Measurements from ENCODE around the gene MPRIP.
"Not testable (repeated sequence)": the region's sequence is repeated elsewhere in the genome, so short reads cannot be mapped to it uniquely, and the experiment has no call there.

MPRIP gene, protein sequence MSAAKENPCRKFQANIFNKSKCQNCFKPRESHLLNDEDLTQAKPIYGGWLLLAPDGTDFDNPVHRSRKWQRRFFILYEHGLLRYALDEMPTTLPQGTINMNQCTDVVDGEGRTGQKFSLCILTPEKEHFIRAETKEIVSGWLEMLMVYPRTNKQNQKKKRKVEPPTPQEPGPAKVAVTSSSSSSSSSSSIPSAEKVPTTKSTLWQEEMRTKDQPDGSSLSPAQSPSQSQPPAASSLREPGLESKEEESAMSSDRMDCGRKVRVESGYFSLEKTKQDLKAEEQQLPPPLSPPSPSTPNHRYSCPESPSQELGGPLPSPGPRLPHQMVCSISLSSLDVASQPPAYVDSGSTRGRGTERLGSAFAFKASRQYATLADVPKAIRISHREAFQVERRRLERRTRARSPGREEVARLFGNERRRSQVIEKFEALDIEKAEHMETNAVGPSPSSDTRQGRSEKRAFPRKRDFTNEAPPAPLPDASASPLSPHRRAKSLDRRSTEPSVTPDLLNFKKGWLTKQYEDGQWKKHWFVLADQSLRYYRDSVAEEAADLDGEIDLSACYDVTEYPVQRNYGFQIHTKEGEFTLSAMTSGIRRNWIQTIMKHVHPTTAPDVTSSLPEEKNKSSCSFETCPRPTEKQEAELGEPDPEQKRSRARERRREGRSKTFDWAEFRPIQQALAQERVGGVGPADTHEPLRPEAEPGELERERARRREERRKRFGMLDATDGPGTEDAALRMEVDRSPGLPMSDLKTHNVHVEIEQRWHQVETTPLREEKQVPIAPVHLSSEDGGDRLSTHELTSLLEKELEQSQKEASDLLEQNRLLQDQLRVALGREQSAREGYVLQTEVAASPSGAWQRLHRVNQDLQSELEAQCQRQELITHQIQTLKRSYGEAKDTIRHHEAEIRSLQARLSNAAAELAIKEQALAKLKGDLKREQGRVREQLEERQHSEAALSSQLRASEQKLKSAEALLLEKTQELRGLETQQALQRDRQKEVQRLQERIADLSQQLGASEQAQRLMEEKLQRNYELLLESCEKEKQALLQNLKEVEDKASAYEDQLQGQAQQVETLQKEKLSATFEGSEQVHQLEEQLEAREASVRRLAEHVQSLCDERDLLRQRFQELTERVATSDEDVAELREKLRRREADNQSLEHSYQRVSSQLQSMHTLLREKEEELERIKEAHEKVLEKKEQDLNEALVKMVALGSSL (N-terminal part only)

DNA sequence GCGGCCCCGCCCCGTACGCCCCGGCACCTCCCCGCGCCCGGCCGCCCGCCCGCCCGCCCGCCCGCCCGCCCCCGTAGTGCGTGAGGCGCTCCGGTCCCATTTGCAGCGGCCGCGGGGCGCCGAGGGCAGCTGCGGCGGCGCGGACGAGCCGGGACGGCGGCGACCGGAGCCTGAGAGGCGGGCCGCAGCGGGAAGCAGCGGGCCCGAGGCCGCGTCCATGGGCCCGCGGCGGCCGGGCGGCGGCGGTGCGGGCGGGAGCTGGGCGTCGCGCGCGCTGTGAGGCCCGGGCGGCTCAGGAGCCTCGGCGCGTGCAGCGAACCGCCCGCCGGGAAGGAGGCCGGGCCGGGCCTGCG is at the start of gene MPRIP:
MPRIP (plus strand) TSS at position 74 of the 353 bp plus-strand sequence. CDS start 392 bp downstream, outside the sequence.
- DNase-seq: no peak
- intact Hi-C loops (cut with DNase I): no loop called here

- intact Hi-C loops (cut with DNase I): loop anchor here (10.0 kb wide), 1 partner anchor 50 kb away; no protein-coding TSS in a partner anchor
- no peak for DNase-seq
Observed at GRCh38 chr17:16994631-16995030, 47.6 kb upstream of the MPRIP start.

- intact Hi-C loops (cut with DNase I): loop anchor here (10.0 kb wide), 1 partner anchor 51 kb away; no protein-coding TSS in a partner anchor
Observed at GRCh38 chr17:16995930-16996329, 46.3 kb upstream of the MPRIP start.

GRCh38 chr17:16996726-16997125 is 45.5 kb upstream of the MPRIP start:
- not testable (repeated sequence) for DNase-seq
- intact Hi-C loops (cut with DNase I): loop anchor here (10.0 kb wide), 1 partner anchor 52 kb away; no protein-coding TSS in a partner anchor

More at GRCh38 chr17:16995930-16996329, 46.3 kb upstream of the MPRIP start:
- no peak for DNase-seq

DNA sequence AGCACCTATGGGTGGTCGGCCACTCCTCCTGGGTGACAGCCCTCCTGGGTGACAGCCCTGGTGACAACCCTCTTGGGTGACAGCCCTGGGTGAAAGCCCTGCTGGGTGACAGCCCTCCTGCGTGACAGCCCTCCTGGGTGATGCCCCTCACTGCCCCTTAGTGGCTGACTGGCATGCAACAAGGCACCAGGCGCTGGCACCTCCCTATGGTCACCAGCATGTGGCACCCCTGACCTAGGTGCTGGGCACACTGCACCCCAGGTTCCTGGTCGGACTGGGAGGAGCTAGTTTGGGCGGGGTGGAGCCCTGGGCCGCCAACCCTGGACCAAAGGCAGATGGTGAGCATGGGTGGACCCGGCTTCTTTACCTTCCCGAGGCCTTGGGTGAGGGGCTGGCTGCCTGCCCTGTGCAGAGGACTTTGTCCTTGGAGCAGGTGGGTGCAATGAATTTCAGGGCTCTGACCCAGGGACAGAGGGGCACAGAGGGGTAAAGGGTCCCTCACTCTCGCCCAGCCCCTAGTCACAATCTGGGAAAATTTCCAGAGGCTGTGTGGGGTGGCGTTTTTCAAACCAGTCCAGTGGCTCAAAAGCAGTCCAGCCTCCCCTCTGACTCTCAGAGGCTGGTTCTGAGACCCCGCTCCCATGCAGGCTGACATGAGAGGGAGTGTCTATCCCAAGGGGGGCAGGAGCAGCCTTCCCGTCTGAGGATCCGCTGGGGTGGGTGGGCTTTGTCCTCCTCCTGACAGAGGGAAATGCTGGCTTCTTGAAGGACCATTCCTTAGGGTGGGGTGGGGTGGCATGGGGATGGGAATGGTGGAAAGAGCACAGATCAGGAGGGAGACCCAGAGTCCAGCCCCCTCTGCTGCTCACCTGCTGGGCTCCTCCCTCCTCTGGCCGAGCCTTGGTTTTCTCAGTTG is 44.5 kb upstream of the MPRIP start:
- intact Hi-C loops (cut with DNase I): loop anchor here (10.0 kb wide), 1 partner anchor 53 kb away; no protein-coding TSS in a partner anchor

DNA sequence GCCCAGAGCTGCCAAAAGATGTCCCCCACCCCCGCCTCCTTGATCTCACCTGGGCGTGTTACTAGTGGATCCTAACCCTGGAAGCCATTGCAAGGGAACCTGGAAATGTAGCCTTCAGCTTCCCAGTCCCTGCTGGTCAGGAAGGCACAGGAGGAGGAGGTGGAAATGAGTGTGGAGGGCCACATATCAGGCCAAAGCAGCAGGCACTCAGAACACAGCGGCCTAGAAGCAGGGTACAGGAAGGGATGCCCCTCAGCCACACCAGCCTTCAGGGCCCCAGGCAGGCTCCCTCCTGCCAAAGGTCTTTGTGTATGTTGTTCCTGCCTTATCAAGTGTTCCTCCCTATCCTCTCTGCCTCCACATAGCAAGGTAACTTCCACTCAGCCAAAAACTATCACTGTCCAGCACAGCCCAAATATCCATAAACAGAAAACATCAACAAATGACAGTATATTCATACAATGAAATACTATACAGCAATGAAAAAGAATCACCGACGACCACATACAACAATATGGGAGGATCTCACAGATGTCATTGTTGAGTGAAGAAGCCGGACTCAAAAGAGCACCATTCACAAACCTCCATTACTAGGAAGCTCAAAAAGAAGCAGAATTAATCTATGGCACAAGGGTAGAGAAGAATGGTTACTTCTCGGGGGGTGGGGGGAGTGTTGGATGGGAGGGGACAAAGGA is 42.2 kb upstream of the MPRIP start:
- intact Hi-C loops (cut with DNase I): loop anchor here (10.0 kb wide), 1 partner anchor 55 kb away; no protein-coding TSS in a partner anchor
- DNase-seq: no peak

More for the DNA sequence above, 44.5 kb upstream of the MPRIP start:
- peak in 6 of 42 donors; percentile 29 to 74 (median 62) for DNase-seq

DNA sequence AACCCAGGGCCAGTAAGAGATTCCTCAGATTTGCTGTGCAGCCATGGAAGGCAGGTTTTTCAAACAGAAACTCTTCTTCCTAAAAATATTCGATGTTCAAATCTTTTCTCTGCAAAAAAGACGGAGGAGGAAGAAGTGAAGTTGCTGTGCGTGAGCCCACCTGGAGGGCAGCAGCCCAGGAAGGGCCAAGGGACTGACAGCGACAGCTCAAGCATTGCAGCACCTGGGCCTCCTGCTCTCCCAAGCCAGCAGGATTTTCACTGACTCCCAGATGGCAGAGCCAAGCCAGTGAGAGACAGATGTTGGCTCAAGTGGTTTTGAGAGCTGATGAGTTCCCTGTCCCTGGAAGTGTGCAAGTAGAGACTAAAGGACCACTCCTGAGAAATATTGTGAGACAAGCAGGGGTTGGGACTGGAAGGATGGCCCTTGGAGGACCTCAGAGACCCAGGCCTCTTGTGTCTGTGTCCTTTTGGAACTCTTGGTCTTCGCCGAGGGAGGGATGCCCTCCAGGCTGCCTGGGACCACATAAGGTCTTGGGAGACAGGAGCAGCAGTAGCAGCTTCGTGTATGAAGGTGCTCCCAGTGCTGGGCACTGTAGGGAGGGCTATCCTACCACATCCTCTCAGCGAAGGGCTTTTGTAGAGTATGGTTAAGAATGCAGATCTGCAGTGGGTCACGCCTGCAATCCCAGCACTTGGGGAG is 41.0 kb upstream of the MPRIP start:
- intact Hi-C loops (cut with DNase I): no loop called here
- DNase-seq: no peak

GRCh38 chr17:17001874-17002520 is 40.3 kb upstream of the MPRIP start:
- DNase-seq: peak; percentile 62 to 92 (median 82)
- intact Hi-C loops (cut with DNase I): no loop called here

- DNase-seq; intact Hi-C loops (cut with DNase I): not testable (repeated sequence)
Observed at GRCh38 chr17:17002731-17003715, 39.2 kb upstream of the MPRIP start.

DNA sequence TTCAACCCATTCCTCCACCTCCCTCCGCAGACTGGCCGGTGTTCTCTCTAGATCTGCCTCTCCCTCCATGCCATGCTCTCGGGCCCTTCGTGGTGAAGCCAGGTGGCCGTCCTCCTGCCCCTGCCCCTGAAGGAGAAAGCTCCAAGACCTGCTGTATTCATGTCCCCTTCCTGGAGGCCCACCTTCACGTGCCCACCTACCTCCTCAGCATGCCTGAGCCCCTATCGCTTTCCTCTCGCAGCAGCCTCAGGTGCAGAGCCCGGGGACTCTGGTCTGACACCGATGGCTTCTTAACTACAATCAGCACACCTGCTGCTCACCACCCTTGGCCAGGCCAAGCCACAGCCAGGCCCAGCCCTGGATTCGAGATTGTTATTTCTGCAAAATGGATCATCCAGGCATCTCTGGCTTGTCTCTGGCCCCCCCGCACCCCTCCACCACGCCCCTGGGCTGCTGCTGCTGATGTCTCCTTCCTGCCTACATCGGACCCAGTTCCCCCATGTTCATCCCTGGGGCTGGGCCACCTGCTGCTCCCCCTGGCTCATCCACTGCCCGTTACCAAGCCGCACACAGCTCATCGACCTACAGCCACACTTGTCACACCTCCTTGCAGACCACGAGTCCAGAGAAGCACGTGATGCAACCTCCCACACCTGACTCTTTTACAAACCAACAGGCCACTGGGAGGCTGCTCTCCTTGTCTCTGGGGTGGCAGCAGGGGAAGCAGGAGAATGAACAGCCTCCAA is 37.8 kb upstream of the MPRIP start:
- no peak for DNase-seq
- intact Hi-C loops (cut with DNase I): no loop called here

- intact Hi-C loops (cut with DNase I); DNase-seq: not testable (repeated sequence)
Observed at GRCh38 chr17:17004997-17005614, 37.2 kb upstream of the MPRIP start.

DNA sequence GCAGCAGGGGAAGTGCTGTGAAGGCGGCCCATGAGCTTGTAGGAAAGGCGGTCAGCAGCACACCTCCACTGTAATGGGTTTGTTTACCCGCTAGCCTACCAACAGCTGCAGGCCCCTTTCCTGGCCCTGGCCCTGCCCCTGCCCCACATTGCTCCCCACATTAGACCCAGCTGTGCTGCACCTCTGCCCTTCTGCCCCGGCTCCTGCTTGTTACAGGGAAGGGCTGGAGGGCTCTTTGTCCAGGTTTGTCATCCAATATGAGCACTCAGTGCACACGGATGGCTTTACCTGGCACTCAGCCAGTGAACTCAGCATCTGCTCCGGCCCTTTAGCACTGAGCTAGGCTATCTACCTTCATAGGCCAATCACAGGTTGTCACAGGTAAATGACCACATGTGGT is 34.4 kb upstream of the MPRIP start:
- intact Hi-C loops (cut with DNase I); DNase-seq: not testable (repeated sequence)

GRCh38 chr17:17008621-17009397 is 33.4 kb upstream of the MPRIP start:
- intact Hi-C loops (cut with DNase I); DNase-seq: not testable (repeated sequence)
